ENCODE data around the gene ENO2.
A peak's percentile ranks its signal among the peaks of the same experiment; 100 is the strongest.

Gene ENO2

GRCh38 chr12:6935371-6936193 lies 21.2 kb downstream of the ENO2 start:
- DNase-seq = no peak

GRCh38 chr12:6936194-6936635 lies 21.8 kb downstream of the ENO2 start:
- DNase-seq = no peak

- no peak for DNase-seq
Observed at GRCh38 chr12:6936636-6937480, 22.5 kb downstream of the ENO2 start.

GRCh38 chr12:6937481-6938352 lies 23.3 kb downstream of the ENO2 start:
- peak; percentile 98 for DNase-seq

- no peak for DNase-seq
Observed at GRCh38 chr12:6938353-6939190, 24.2 kb downstream of the ENO2 start.

GRCh38 chr12:6939191-6939540 lies 24.8 kb downstream of the ENO2 start:
- DNase-seq = no peak

- no peak for DNase-seq
Observed at GRCh38 chr12:6941267-6941666, 26.9 kb downstream of the ENO2 start.

GRCh38 chr12:6941782-6942181 lies 27.4 kb downstream of the ENO2 start:
- no peak for DNase-seq

- DNase-seq = no peak
Observed at GRCh38 chr12:6942331-6942665, 27.9 kb downstream of the ENO2 start.

- peak; percentile 90 for DNase-seq
Observed at GRCh38 chr12:6943389-6943721, 29.0 kb downstream of the ENO2 start.

GRCh38 chr12:6943722-6944380 lies 29.5 kb downstream of the ENO2 start, which contains the start of the genes C12orf57 and RNU7-1:
Gene C12orf57 (plus strand): TSS chr12:6944022. CDS start chr12:6944122, 100 bp downstream.
Gene RNU7-1 (plus strand): TSS chr12:6943816.
- peak; percentile 86 for DNase-seq

- DNase-seq = peak; percentile 94
Observed at GRCh38 chr12:6944381-6945186, 30.2 kb downstream of the ENO2 start.

- DNase-seq = peak; percentile 61
Observed at GRCh38 chr12:6945613-6946012, 31.2 kb downstream of the ENO2 start.

GRCh38 chr12:6946033-6946919 lies 31.9 kb downstream of the ENO2 start:
- peak; percentile 89 for DNase-seq

GRCh38 chr12:6946920-6947374 lies 32.6 kb downstream of the ENO2 start:
- no peak for DNase-seq

GRCh38 chr12:6947615-6948014 lies 33.2 kb downstream of the ENO2 start:
- no peak for DNase-seq

GRCh38 chr12:6948873-6949594 lies 34.7 kb downstream of the ENO2 start:
- DNase-seq = peak; percentile 64

GRCh38 chr12:6950401-6950801 lies 36.0 kb downstream of the ENO2 start:
- peak; percentile 52 for DNase-seq
